IPS-20b (cell line): ENCODE measurements around the gene XKR3.
"Not testable (repeated sequence)": the region's sequence is repeated elsewhere in the genome, so short reads cannot be mapped to it uniquely, and the experiment has no call there.

Source experiments
- H3K27ac ChIP-seq: one replicate; pipeline ENCODE4 v1.5.1; 2013; ENCODE audit warnings: low read length
- H3K27me3 ChIP-seq: 2 replicates; pipeline ENCODE4 v1.6.1; 2013; ENCODE audit warnings: mild to moderate bottlenecking, low read length, inconsistent platforms; ENCODE audit not compliant: insufficient read depth
- H3K36me3 ChIP-seq: 2 replicates; pipeline ENCODE4 v1.6.1; 2013; ENCODE audit warnings: low read depth, mild to moderate bottlenecking, inconsistent platforms, low read length, moderate library complexity; ENCODE audit not compliant: insufficient read depth
- H3K4me1 ChIP-seq: 2 replicates; pipeline ENCODE4 v1.6.1; 2013; ENCODE audit warnings: mild to moderate bottlenecking, control low read depth, inconsistent platforms, low read length, moderate library complexity; ENCODE audit not compliant: insufficient read depth
- H3K4me3 ChIP-seq: 2 replicates; pipeline ENCODE4 v1.5.1; 2013; ENCODE audit warnings: mild to moderate bottlenecking, low read length, inconsistent platforms
- H3K9ac ChIP-seq: 2 replicates; pipeline ENCODE4 v1.6.1; 2013; ENCODE audit warnings: low read depth, mild to moderate bottlenecking, inconsistent platforms, low read length, moderate library complexity
- H3K9me3 ChIP-seq: 2 replicates; pipeline ENCODE4 v1.6.1; 2013; ENCODE audit warnings: mild to moderate bottlenecking, low read depth, low read length, inconsistent platforms; ENCODE audit not compliant: insufficient read depth

Gene XKR3

DNA sequence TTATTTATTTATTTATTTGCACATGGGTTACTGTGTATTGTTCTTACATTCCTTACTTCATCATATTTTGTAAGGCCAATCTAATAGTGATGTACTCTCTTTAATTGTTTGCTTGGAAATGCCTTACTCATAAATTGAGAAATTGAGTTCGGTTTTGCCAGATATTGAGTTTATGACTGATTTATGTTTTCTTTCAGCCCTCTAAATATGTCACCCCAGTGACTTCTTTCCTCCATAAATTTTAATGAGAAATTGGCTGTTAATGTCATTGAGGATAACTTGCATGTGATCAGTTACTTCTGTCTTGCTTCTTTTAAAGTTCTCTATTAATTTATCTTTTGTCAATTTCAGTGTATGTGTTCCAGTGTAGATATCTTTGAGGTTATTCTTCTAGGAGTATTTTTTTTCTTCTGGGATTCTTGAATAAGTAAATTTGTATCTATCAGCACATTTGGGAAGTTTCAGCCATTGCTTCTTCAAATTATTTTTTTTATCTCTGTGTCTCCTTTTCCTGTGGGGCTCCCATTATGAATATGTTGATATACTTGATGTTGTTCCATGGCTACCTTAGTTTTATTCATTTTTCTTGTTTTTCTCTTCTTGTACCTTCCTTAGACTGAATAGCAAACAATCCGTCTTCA lies 47.8 kb downstream of the XKR3 start:
- Histone ChIP-seq H3K4me3 (no peak overlapping the region), H3K27ac (no peak overlapping the region), H3K9me3 (no peaks in the 10 kb centered on the region), H3K36me3 (no peaks in the 10 kb centered on the region), H3K27me3 (no peaks in the 10 kb centered on the region), H3K9ac (no peak overlapping the region), H3K4me1 (no peaks in the 10 kb centered on the region)

DNA sequence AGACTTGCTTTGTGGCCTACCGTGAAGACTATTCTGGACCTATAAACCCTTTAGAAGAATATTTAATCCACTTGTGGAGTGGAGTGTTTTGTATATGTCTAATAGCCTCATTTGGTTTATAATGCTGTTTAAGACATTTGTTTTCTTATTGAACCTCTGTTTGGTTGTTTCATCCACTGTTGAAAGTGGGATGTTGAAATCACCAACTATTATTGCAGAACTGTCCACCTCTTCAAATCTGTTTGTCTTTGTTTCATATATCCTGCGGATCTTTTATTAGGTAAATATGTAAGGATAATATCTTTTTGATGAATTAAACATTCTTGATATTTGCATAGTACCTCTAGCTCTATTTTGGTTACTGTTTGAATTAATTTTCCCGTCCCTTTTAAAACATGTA lies 49.1 kb downstream of the XKR3 start:
- Histone ChIP-seq H3K36me3 (no peaks in the 10 kb centered on the region), H3K9me3 (no peaks in the 10 kb centered on the region), H3K27ac (no peak overlapping the region), H3K9ac (no peak overlapping the region), H3K27me3 (no peaks in the 10 kb centered on the region), H3K4me1 (no peaks in the 10 kb centered on the region), H3K4me3 (no peak overlapping the region)

DNA sequence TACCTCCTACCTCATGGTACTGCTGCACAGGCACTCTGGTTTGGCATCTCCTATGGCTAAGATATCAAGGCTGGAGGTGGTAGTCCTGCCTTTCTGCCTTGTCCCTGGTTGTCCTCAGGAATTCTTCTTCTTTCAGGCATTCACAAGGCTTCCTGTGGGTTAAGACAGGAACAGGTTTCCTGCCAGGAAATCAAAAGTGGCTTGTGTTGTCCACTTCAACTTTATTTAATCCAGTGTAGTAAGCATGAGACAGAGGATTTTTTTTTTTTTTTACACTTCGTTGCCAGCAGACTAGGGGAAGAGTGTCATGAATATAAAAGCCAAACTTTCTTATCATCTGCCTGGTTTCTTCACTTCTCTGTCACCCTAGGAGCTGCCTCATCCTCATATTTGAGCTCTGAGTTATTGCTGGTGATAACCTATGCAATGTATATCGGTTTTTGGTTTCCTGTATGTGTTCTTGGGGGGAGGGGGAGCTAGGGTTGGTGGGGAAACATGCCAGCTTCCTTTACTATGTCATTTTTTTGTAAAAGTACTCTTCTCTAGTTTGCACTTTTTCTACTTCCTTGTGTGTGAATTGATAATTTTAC lies 50.2 kb downstream of the XKR3 start:
- no peaks in the 10 kb centered on the region for H3K4me1 ChIP-seq
- no peaks in the 10 kb centered on the region for H3K36me3 ChIP-seq
- no peak overlapping the region for H3K4me3 ChIP-seq
- H3K9ac ChIP-seq: no peak overlapping the region
- no peak overlapping the region for H3K27ac ChIP-seq
- no peaks in the 10 kb centered on the region for H3K9me3 ChIP-seq
- no peaks in the 10 kb centered on the region for H3K27me3 ChIP-seq

DNA sequence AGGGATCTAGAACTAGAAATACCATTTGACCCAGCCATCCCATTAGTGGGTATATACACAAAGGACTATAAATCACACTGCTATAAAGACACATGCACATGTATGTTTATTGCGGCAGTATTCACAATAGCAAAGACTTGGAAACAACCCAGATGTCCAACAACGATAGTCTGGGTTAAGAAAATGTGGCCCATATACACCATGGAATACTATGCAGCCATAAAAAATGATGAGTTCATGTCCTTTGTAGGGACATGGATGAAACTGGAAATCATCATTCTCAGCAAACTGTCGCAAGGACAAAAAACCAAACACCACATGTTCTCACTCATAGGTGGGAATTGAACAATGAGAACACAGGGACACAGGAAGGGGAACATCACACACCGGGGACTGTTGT lies 53.6 kb downstream of the XKR3 start:
- not testable (repeated sequence) for H3K9ac ChIP-seq

DNA sequence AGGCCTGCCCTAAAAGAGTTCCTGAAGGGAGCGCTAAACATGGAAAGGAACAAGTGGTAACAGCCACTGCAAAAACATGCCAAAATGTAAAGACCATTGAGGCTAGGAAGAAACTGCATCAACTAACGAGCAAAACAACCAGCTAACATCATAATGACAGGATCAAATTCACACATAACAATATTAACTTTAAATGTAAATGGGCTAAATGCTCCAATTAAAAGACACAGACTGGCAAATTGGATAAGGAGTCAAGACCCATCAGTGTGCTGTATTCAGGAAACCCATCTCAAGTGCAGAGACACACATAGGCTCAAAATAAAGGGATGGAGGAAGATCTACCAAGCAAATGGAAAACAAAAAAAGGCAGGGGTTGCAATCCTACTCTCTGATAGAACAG lies 57.3 kb downstream of the XKR3 start:
- not testable (repeated sequence) for H3K36me3 ChIP-seq, H3K27ac ChIP-seq, H3K9me3 ChIP-seq, H3K9ac ChIP-seq, H3K4me1 ChIP-seq, H3K27me3 ChIP-seq, H3K4me3 ChIP-seq

More for the DNA sequence above, 53.6 kb downstream of the XKR3 start:
- H3K4me3 ChIP-seq, H3K9me3 ChIP-seq, H3K27me3 ChIP-seq, H3K4me1 ChIP-seq, H3K36me3 ChIP-seq, H3K27ac ChIP-seq: not testable (repeated sequence)

DNA sequence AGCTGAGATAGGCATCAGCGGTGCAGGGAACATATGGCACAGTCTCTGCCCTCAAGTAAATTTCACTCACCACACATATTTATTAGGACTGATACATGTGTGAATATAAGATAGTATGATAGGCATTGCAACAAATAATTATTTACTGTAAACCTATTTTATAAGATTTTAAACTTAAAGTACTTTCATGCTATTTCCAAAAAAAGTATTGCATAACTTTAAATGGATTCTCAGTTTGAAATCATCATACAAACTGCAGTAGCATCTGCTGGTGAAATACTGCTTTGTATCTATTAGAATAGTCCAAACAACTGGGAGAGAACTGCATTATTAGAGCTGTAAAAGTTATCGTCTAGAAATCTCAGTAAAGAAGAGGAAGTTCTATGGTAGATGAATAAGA lies 63.0 kb downstream of the XKR3 start:
- H3K9ac ChIP-seq, H3K4me3 ChIP-seq, H3K27ac ChIP-seq, H3K36me3 ChIP-seq, H3K27me3 ChIP-seq, H3K4me1 ChIP-seq: not testable (repeated sequence)
- H3K9me3 ChIP-seq: peaks cover 26% of the 10 kb centered on the region; the same call in 1 of the 2 replicates

DNA sequence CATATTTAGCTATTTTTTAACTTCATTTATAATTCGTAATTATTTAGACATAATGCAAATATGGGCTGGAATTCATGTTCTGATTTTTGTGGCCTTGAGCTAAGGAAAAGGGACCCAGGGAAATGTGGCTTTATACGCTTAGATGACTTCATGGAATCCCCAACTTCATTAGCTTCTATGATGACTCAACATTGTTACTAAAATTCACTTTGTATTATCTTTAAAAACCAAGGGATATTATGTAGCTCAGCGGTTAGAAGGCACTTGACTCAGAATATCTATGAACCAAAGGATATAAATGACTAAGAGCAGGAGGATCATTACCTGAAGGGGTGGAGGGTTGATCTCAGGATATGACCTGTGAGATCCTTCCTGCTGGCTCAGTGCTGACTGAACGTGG lies 64.8 kb downstream of the XKR3 start:
- not testable (repeated sequence) for H3K4me1 ChIP-seq, H3K4me3 ChIP-seq, H3K9ac ChIP-seq, H3K27me3 ChIP-seq, H3K36me3 ChIP-seq, H3K27ac ChIP-seq
- peaks cover 22% of the 10 kb centered on the region; the same call in 1 of the 2 replicates for H3K9me3 ChIP-seq

DNA sequence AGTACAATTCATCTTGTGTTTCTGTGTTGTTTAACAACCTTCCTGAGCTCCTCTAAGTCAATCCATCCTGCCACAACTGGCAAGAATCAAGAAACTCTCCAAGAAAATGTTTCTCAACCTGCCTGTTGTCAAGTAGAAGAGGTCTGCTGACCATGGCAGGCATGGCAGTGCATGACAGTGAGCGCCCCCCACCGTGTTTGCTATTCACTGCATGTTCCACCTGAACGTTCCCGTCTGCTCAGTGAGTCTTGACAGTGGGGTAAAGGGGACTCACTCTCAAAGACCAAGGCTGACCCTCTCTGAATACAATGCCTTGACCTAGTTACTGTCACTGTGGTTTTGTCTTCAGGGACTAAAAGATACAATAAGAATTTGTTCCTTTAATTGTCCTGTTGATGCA lies 75.9 kb downstream of the XKR3 start:
- H3K9me3 ChIP-seq: peaks cover 49% of the 10 kb centered on the region
- H3K27ac ChIP-seq, H3K27me3 ChIP-seq, H3K9ac ChIP-seq, H3K36me3 ChIP-seq, H3K4me1 ChIP-seq, H3K4me3 ChIP-seq: not testable (repeated sequence)

DNA sequence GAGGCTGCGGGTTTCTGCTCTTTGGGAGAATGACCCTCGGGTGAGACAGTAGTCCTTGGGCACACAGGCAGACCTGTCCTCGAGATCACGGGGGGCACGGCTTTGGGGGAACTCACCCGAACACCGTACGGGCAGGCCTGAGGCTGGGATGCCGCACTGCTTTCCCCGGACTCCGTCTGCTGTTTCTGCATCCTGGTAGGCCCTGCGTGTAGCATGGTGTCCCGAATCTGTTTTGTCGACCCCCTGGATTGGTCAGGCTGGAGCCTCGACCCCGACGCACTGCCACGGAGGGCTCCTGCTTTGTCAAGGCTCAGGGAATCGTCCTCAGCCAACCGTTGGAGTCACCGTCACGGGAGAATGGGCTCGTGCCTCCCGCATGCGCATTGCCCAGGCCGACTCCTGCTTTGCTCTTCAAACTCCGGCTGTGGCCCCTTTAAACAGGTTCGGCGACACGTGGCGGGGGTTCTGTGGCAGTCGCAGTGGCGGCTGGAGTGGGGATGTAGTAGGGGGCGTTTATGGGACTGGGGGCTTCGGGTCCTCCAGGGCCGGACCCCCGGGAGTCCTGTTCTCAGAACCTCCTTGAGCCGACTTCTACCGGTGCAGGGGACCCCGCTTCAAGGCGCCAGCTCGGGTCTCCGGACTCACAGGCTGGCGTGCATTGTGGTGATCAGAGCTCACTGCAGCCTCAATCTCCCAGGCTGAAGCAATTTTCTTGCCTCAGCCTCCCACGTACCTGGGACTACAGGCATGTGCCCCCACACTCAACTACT lies 76.9 kb downstream of the XKR3 start:
- H3K36me3 ChIP-seq, H3K9ac ChIP-seq, H3K27ac ChIP-seq, H3K4me1 ChIP-seq, H3K4me3 ChIP-seq, H3K27me3 ChIP-seq: not testable (repeated sequence)
- H3K9me3 ChIP-seq: peaks cover 55% of the 10 kb centered on the region

DNA sequence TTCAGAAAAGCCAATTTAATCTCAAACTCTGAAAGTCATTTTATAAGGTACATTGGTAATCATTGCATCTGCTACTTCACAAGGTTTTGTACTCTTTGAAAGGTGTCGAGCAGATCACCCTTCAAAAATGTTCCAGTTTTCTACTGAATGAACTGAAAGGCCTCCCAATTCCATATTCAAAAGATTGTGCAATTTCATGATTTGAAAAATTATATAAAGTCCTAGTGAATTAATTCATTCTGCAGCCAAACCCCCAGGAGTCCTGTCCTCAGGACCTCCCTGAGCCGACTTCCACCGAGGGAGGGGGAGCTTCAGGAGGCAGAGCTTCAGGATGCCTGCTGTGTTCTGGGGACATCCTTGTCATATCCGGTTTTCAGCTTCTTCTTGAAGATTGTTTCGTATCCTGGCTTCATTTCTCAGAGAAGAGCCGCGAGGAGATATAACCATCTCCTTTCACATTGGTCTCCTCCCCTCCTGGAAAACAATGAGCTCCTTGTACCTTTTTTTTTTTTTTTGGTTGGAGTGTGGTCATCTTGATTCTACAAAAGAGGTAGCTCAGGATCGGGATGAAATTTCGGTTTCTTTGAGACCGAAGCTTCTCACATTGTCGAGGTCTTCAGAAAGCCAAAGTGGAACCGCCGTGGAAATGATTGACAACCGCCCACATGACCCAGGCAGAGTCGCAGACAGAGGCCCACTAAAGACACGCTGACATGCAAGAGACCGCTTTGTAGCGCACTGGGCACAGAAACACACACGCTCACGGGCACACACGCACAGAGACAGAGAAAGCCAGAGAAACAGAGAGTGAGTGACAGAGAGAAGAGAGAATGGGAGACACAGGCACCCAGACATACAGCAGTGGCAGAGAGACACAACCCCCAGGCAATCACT lies 77.7 kb downstream of the XKR3 start:
- not testable (repeated sequence) for H3K4me1 ChIP-seq, H3K4me3 ChIP-seq, H3K9ac ChIP-seq, H3K27me3 ChIP-seq, H3K36me3 ChIP-seq, H3K27ac ChIP-seq
- H3K9me3 ChIP-seq: peaks cover 52% of the 10 kb centered on the region

DNA sequence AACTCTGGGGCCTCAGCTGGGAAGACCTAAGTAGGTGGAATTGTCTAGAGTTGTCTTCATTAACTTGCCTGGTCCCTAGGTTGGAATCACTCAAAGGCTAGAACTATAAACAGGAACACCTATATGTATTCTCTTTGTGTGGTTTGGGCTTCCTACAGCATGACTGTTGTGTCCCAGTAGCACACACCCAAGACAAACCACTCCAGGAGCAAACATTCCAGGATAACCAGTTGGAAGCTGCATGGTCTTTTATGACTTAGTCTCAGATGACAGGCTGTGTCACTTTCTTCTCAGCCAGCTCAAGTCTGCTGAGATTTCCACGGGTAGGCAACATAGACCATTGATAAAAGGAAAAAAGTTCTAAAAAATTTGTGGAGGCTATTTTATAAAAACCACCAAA lies 90.9 kb downstream of the XKR3 start:
- not testable (repeated sequence) for H3K36me3 ChIP-seq, H3K27me3 ChIP-seq, H3K4me3 ChIP-seq, H3K9ac ChIP-seq, H3K27ac ChIP-seq, H3K4me1 ChIP-seq
- H3K9me3 ChIP-seq: peaks cover 66% of the 10 kb centered on the region
